Tibial nerve (tissue), 3 donors: ENCODE data around the gene TRIM62.

Source experiments
- POLR2A ChIP-seq, 2 donors: fragments of 450-650 bp; IDR thresholded peaks; one replicate each; pipeline ENCODE4 v1.6.1; 2017; ENCODE audit warnings: antibody characterized with exemption in 2 of 2, mild to moderate bottlenecking in 2 of 2, moderate library complexity in 2 of 2
- TF ChIP-seq, protein P1 (sequence below), 5 experiments: fragments of 200-600 bp in 3 of 5; fragments of 450-650 bp in 2 of 5; sonication (generic) in 3 of 5; IDR thresholded peaks; one replicate each; pipeline ENCODE4 v1.5.1; 2016 to 2019; ENCODE audit warnings: antibody characterized with exemption in 5 of 5, mild to moderate bottlenecking in 3 of 5, moderate library complexity in 2 of 5

DNA sequence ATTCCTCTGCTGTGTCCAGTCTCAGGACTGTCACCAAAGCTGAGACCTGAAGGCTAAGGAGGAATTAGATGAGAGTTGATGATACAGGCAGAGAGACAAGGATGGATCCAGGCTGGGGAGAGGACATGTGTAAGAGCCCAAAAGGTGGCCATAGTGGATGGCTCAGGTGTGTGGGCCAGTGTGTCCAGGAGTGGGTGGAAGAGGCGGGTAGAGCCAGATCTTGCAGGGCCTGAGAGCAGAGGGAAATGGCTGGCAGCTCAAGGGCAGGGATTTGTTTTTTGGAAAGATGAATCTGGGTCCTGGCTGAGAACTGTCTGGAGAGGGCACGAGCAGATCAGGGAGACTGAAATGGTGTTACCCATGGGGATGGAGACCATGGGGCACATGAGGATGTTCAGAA, 62.8 kb downstream of the TRIM62 start:
- no peak for TF ChIP-seq POLR2A (IDR thresholded peaks at IDR 0.05)
- TF ChIP-seq, protein P1, sequence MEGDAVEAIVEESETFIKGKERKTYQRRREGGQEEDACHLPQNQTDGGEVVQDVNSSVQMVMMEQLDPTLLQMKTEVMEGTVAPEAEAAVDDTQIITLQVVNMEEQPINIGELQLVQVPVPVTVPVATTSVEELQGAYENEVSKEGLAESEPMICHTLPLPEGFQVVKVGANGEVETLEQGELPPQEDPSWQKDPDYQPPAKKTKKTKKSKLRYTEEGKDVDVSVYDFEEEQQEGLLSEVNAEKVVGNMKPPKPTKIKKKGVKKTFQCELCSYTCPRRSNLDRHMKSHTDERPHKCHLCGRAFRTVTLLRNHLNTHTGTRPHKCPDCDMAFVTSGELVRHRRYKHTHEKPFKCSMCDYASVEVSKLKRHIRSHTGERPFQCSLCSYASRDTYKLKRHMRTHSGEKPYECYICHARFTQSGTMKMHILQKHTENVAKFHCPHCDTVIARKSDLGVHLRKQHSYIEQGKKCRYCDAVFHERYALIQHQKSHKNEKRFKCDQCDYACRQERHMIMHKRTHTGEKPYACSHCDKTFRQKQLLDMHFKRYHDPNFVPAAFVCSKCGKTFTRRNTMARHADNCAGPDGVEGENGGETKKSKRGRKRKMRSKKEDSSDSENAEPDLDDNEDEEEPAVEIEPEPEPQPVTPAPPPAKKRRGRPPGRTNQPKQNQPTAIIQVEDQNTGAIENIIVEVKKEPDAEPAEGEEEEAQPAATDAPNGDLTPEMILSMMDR (IDR thresholded peaks at IDR 0.05) = no peak
